ENCODE measurements around the gene HDAC7. TPM values are rescaled to one million over a fixed set of nuclear protein-coding genes. Genes with fewer than 3 reads are reported as not detected.

Gene HDAC7
- total and polyA plus RNA-seq, 2 of the 13 experiments (the other 11 are each of a cell fraction or from before 2014, with no cell fraction given) = 4.6 to 10.8 TPM

DNA sequence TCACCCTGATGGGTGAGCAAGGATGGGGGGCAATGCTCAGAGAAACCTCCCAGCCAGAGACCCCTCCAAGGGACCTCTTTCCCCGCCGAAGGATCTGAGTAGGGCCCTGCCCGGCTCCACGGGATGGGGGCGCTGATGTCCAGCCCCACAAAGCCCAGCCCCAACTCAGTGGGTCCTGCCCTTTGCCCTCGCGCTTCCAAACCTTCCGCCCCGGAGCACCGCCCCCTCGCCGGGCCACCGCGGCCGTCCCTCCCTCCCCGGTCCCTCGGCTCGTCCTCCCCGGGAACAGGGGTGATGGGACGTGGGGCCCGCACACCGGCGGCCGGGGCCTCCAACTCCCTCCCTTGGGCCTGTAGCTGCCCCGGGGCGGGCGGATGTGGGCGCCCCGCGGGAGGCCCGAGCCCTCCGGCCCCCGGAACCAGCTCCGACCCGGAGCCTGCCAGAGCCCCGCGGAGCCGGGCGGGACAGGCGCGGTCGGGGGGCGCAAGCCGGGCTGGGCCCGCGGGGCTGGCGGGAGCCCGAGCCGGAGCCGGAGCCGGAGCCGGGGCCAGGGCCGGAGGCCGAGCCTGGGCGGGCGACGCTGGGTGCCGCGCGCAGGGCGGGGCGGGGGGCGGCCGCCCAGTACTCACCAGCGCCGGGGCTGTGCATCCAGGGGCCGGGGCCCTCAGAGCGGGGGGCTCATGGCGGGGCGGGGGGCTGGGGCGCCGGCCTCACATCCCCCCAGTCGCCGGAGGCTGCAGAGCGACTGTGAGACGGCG lies 386 bp downstream of the HDAC7 start (continued):
- TF ChIP-seq, protein P1, sequence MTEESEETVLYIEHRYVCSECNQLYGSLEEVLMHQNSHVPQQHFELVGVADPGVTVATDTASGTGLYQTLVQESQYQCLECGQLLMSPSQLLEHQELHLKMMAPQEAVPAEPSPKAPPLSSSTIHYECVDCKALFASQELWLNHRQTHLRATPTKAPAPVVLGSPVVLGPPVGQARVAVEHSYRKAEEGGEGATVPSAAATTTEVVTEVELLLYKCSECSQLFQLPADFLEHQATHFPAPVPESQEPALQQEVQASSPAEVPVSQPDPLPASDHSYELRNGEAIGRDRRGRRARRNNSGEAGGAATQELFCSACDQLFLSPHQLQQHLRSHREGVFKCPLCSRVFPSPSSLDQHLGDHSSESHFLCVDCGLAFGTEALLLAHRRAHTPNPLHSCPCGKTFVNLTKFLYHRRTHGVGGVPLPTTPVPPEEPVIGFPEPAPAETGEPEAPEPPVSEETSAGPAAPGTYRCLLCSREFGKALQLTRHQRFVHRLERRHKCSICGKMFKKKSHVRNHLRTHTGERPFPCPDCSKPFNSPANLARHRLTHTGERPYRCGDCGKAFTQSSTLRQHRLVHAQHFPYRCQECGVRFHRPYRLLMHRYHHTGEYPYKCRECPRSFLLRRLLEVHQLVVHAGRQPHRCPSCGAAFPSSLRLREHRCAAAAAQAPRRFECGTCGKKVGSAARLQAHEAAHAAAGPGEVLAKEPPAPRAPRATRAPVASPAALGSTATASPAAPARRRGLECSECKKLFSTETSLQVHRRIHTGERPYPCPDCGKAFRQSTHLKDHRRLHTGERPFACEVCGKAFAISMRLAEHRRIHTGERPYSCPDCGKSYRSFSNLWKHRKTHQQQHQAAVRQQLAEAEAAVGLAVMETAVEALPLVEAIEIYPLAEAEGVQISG (CRISPR knock-in tag; IDR thresholded peaks at IDR 0.05) = peak; percentile 61; the same call in 1 of the 2 replicates
- TF ChIP-seq RAD21 (CRISPR knock-in tag; IDR thresholded peaks at IDR 0.05) (peak; percentile 60; the same call in 1 of the 2 replicates), KLF15 (CRISPR knock-in tag; IDR thresholded peaks at IDR 0.05; ENCODE audit: borderline replicate concordance) (no peak), PCBP2 (optimal IDR thresholded peaks at IDR 0.05; ENCODE audit: low read depth, low read length, poor library complexity, severe bottlenecking) (no peak), KMT2A (CRISPR knock-in tag; IDR thresholded peaks at IDR 0.05) (0 out of 2 replicates have a peak, but pooled peaks have one; percentile 19)
- TF ChIP-seq, protein P2, sequence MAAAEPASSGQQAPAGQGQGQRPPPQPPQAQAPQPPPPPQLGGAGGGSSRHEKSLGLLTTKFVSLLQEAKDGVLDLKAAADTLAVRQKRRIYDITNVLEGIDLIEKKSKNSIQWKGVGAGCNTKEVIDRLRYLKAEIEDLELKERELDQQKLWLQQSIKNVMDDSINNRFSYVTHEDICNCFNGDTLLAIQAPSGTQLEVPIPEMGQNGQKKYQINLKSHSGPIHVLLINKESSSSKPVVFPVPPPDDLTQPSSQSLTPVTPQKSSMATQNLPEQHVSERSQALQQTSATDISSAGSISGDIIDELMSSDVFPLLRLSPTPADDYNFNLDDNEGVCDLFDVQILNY (CRISPR knock-in tag; conservative IDR thresholded peaks at IDR 0.05) = no peak

DNA sequence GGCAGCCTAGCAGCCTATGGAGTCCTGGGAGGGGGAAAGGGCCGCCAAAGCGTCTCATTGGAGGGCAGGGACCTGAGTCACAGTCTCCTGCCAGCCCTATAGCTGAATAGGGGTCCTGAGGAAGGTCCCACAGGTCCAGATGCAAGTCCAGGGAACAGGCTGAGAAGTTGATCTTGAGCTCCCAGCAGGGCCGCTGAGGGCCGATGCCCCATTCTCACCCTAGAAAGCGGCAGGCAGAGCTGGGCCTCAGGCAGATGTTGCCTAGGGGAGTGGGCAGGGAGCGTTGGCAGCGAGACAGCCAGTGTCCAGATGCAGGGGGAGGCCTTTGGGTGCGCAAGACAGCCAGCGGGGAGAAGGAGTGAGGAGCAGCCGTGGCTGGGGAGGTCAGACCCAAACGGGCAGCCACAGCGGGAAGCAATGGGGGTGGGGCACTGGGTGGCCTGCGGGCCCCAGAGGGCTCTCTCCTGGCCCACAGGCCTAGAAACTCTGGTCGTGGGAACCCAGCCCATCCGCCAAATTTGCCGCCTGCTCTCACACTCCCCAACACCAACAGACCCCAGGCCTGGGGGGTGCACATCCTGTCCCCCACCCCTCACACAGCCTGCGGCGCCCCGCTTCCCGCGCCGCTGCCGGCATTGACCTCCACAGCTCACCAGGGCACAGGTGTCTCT lies 1.1 kb downstream of the HDAC7 start:
- peak overlapping the region; percentile 82 for H3K4me2 ChIP-seq (ENCODE audit: low read depth, low read length)
- no peaks in the 10 kb centered on the region for H3K9me3 ChIP-seq (ENCODE audit: low read length)
- WGBS (ENCODE audit: low lambda C conversion rate) = 26% methylated on average over 14 of the region's 23 CpGs
- POLR2A ChIA-PET = interaction anchor here (0.6 to 2.9 kb wide), 4 partner anchors 10 to 113 kb away, joined by 3 to 8 read pairs (median 6); partner anchors contain the start of gene RPAP3
- H3K36me3 ChIP-seq (replicated peaks in 1 of 2; ENCODE audit: control insufficient read depth in 1 of 2, insufficient read depth in 2 of 2, low read length in 2 of 2) = no peaks in the 10 kb centered on the region
- no peak overlapping the region for H2AFZ ChIP-seq (ENCODE audit: low read length)
- FAIRE-seq (no peak), ATAC-seq (peak; percentile 35), DNase-seq (ENCODE audit: low spot score) (no peak)
- H3K27me3 ChIP-seq (ENCODE audit: control insufficient read depth in 1 of 2, insufficient read depth in 2 of 2, low read length in 2 of 2) = peaks cover 0 to 19% of the 10 kb centered on the region in 2 experiments; a peak in 3 of 5 replicates
- no peak overlapping the region for H3K27ac ChIP-seq (ENCODE audit: extremely low read length, insufficient read depth, low read length)
- peaks cover 50% of the 10 kb centered on the region for H3K4me1 ChIP-seq (ENCODE audit: insufficient read depth, low read length)
- H3K79me2 ChIP-seq (ENCODE audit: insufficient read depth, low read length) = no peaks in the 10 kb centered on the region
- CTCF ChIA-PET (ENCODE audit: low intra/inter-chr PET ratio, low total read pairs) = no interaction called here
- peak overlapping the region; percentile 65 for H3K9ac ChIP-seq (ENCODE audit: insufficient read depth, low read depth, low read length)
- intact Hi-C loops (cut with micrococcal nuclease; ENCODE audit: unreplicated experiment) = no loop called here
- no TSS peak for BruUV-seq (replicated peaks)
- H4K20me1 ChIP-seq (ENCODE audit: insufficient read depth, low read length) = peaks cover 4% of the 10 kb centered on the region; the same call in 1 of the 2 replicates
- in situ Hi-C loops (cut with HindIII; ENCODE audit: extremely low pct_ligation_motif_present, low pct_unique_long_range_greater_than_20kb) = no loop called here
- peak overlapping the region; percentile 69 to 86 (median 78) for H3K4me3 ChIP-seq (replicated peaks in 1 of 3; ENCODE audit: insufficient read depth in 1 of 3, low read depth in 2 of 3, low read length in 3 of 3)
- TF ChIP-seq, protein P3, sequence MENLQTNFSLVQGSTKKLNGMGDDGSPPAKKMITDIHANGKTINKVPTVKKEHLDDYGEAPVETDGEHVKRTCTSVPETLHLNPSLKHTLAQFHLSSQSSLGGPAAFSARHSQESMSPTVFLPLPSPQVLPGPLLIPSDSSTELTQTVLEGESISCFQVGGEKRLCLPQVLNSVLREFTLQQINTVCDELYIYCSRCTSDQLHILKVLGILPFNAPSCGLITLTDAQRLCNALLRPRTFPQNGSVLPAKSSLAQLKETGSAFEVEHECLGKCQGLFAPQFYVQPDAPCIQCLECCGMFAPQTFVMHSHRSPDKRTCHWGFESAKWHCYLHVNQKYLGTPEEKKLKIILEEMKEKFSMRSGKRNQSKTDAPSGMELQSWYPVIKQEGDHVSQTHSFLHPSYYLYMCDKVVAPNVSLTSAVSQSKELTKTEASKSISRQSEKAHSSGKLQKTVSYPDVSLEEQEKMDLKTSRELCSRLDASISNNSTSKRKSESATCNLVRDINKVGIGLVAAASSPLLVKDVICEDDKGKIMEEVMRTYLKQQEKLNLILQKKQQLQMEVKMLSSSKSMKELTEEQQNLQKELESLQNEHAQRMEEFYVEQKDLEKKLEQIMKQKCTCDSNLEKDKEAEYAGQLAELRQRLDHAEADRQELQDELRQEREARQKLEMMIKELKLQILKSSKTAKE (CRISPR knock-in tag; IDR thresholded peaks at IDR 0.05; ENCODE audit: borderline replicate concordance) = no peak
- TF ChIP-seq STAT5B (CRISPR knock-in tag; IDR thresholded peaks at IDR 0.05) (no peak), SMYD3 (CRISPR knock-in tag; IDR thresholded peaks at IDR 0.05) (no peak), HMG20A (CRISPR knock-in tag; IDR thresholded peaks at IDR 0.05; ENCODE audit: borderline replicate concordance) (no peak), ZNF350 (CRISPR knock-in tag; IDR thresholded peaks at IDR 0.05; ENCODE audit: borderline replicate concordance, low read depth) (peak; percentile 64; the same call in 1 of the 2 replicates), SRSF1 (optimal IDR thresholded peaks at IDR 0.05; ENCODE audit: low read depth, low read length) (peak; percentile 89), PITX1 (CRISPR knock-in tag; IDR thresholded peaks at IDR 0.05) (peak; percentile 38; the same call in 1 of the 2 replicates)
- TF ChIP-seq, protein P4, sequence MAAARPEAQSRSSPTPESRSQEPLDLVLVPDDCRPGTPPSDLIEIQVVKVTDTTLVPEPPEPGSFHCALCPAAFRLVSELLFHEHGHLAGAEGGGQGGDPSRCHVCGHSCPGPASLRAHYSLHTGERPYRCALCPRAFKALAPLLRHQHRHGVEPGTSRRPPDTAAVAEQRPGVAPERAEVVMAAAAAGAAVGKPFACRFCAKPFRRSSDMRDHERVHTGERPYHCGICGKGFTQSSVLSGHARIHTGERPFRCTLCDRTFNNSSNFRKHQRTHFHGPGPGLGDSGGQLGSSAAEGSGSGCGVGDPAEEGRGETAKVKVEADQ (CRISPR knock-in tag; IDR thresholded peaks at IDR 0.05; ENCODE audit: borderline replicate concordance) = 0 out of 2 replicates have a peak, but pooled peaks have one; percentile 19

All from HepG2 (cell line).